H1 (cell line): ENCODE data around the gene LYRM4. TPM values are rescaled to one million over a fixed set of nuclear protein-coding genes. Genes with fewer than 3 reads are reported as not detected.

ENCODE experiments used
- CTCF ChIA-PET: fragments of 300-600 bp; sonication (Branson Sonifier 250); formaldehyde crosslinking; loops from one replicate; lab custom pipeline; 2021; ENCODE audit not compliant: partially characterized antibody; lab: Charles Lee
- POLR2A ChIA-PET: fragments of 300-600 bp; sonication (Branson Sonifier 250); formaldehyde crosslinking; loops from one replicate; lab custom pipeline; 2021; ENCODE audit warnings: inconsistent platforms; ENCODE audit not compliant: partially characterized antibody; lab: Charles Lee
- DNase-seq, 2 experiments: peaks; one replicate each; pipeline versions ENCODE4 v3.0.0 to v3.0.0-alpha.2; 2010 to 2022; ENCODE audit warnings: low spot score in 2 of 2, low read depth in 1 of 2, mixed read lengths in 1 of 2
- FAIRE-seq: peaks from 2 replicates; lab custom pipeline; 2011; peaks lifted over from hg19 to GRCh38; lab: Jason Lieb, UNC
- H2AFZ ChIP-seq: 2 replicates; pipeline ENCODE4 v1.8.1; 2012; ENCODE audit warnings: low read length, inconsistent platforms
- H2AK5ac ChIP-seq: 2 replicates; pipeline ENCODE4 v1.6.1; 2013; ENCODE audit warnings: low read depth, low read length
- H2BK120ac ChIP-seq: replicated peaks from 2 replicates; pipeline ENCODE3; 2013; ENCODE audit warnings: low read depth, low read length, inconsistent platforms
- H2BK12ac ChIP-seq: 2 replicates; pipeline ENCODE4 v1.6.1; 2013; ENCODE audit warnings: low read depth, low read length
- H2BK15ac ChIP-seq: 2 replicates; pipeline ENCODE4 v1.6.1; 2013; ENCODE audit warnings: low read length
- H2BK20ac ChIP-seq: 2 replicates; pipeline ENCODE4 v1.6.1; 2013; ENCODE audit warnings: low read length
- H2BK5ac ChIP-seq: 2 replicates; pipeline ENCODE4 v1.6.1; 2013; ENCODE audit warnings: low read depth, low read length
- H3K14ac ChIP-seq: 2 replicates; pipeline ENCODE4 v1.6.1; 2013; ENCODE audit warnings: inconsistent platforms; ENCODE audit not compliant: insufficient read length
- H3K18ac ChIP-seq: 2 replicates; pipeline ENCODE4 v1.6.1; 2013; ENCODE audit warnings: low read length; ENCODE audit errors: extremely low read depth
- H3K23ac ChIP-seq: 2 replicates; pipeline ENCODE4 v1.6.1; 2013; ENCODE audit warnings: inconsistent platforms; ENCODE audit not compliant: insufficient read length
- H3K23me2 ChIP-seq: 2 replicates; pipeline ENCODE4 v1.6.1; 2013; ENCODE audit warnings: low read depth, low read length
- H3K27ac ChIP-seq: 2 replicates; pipeline ENCODE4 v1.6.1; 2011; ENCODE audit warnings: low read depth, low read length, inconsistent platforms
- H3K27me3 ChIP-seq, 4 experiments: replicated peaks in 1 of 4; 1 replicate in 1 of 4; 2 replicates in 3 of 4; pipeline versions ENCODE4 v1.6.1 to v1.8.1; 2011 to 2013; ENCODE audit warnings: low read length in 3 of 4, mild to moderate bottlenecking in 3 of 4, inconsistent platforms in 2 of 4, mixed read lengths in 2 of 4, moderate library complexity in 1 of 4; ENCODE audit not compliant: control insufficient read depth in 3 of 4, insufficient read depth in 3 of 4; ENCODE audit errors: extremely low read depth in 1 of 4
- H3K36me3 ChIP-seq, 4 experiments: 2 replicates each; pipeline versions ENCODE4 v1.6.1 to v1.8.1; 2011 to 2013; ENCODE audit warnings: mild to moderate bottlenecking in 4 of 4, low read length in 3 of 4, moderate library complexity in 2 of 4, control low read depth in 1 of 4, inconsistent platforms in 1 of 4; ENCODE audit not compliant: insufficient read depth in 4 of 4, control insufficient read depth in 2 of 4
- H3K4ac ChIP-seq: replicated peaks from 2 replicates; pipeline ENCODE3; 2013; ENCODE audit warnings: low read length, low read depth, mixed read lengths, inconsistent platforms; ENCODE audit not compliant: insufficient read length
- H3K4me1 ChIP-seq, 4 experiments: replicated peaks in 1 of 4; 1 replicate in 1 of 4; 2 replicates in 3 of 4; pipeline versions ENCODE4 v1.6.1 to v1.8.1; 2011 to 2013; ENCODE audit warnings: low read length in 3 of 4, inconsistent platforms in 2 of 4, mixed read lengths in 1 of 4; ENCODE audit not compliant: insufficient read depth in 4 of 4, control insufficient read depth in 3 of 4
- H3K4me2 ChIP-seq, 2 experiments: 2 replicates each; pipeline versions ENCODE4 v1.6.1 to v1.8.1; 2011 to 2013; ENCODE audit warnings: low read depth in 2 of 2, low read length in 2 of 2, control low read depth in 1 of 2, inconsistent platforms in 1 of 2, mild to moderate bottlenecking in 1 of 2; ENCODE audit not compliant: insufficient read depth in 1 of 2
- H3K4me3 ChIP-seq, 4 experiments: fragments of 200-600, 300-600 bp in 1 of 4; sonication (generic), shearing (Covaris generic), sonication (Bioruptor Twin) in 1 of 4; 2 replicates each; pipeline versions ENCODE4 v1.5.1 to v1.8.1; 2011 to 2016; ENCODE audit warnings: low read length in 4 of 4, low read depth in 3 of 4, control low read depth in 2 of 4, inconsistent platforms in 2 of 4, mild to moderate bottlenecking in 2 of 4, mixed read lengths in 1 of 4, moderate library complexity in 1 of 4; ENCODE audit not compliant: insufficient read depth in 2 of 4; ENCODE audit errors: extremely low read depth in 1 of 4
- H3K56ac ChIP-seq: replicated peaks from 2 replicates; pipeline ENCODE3; 2013; ENCODE audit warnings: low read depth, mild to moderate bottlenecking, mixed read lengths, low read length, inconsistent platforms; ENCODE audit not compliant: insufficient read length
- H3K79me1 ChIP-seq: 2 replicates; pipeline ENCODE4 v1.6.1; 2013; ENCODE audit warnings: low read depth, low read length, control low read depth
- H3K79me2 ChIP-seq, 2 experiments: 2 replicates each; pipeline versions ENCODE4 v1.6.1 to v1.8.1; 2012 to 2013; ENCODE audit warnings: low read length in 2 of 2, mild to moderate bottlenecking in 2 of 2, inconsistent platforms in 1 of 2; ENCODE audit not compliant: insufficient read depth in 2 of 2, control insufficient read depth in 1 of 2
- H3K9ac ChIP-seq, 4 experiments: replicated peaks in 1 of 4; 1 replicate in 1 of 4; 2 replicates in 3 of 4; pipeline versions ENCODE4 v1.6.1 to v1.8.1; 2011 to 2013; ENCODE audit warnings: low read depth in 3 of 4, low read length in 3 of 4, control low read depth in 2 of 4, mild to moderate bottlenecking in 2 of 4, moderate library complexity in 2 of 4, inconsistent platforms in 1 of 4; ENCODE audit errors: extremely low read depth in 1 of 4
- H3K9me3 ChIP-seq, 2 experiments: 2 replicates each; pipeline versions ENCODE4 v1.6.1 to v1.8.1; 2012 to 2013; ENCODE audit warnings: mild to moderate bottlenecking in 2 of 2, moderate library complexity in 2 of 2, control low read depth in 1 of 2, inconsistent platforms in 1 of 2, low read depth in 1 of 2, low read length in 1 of 2, mixed read lengths in 1 of 2; ENCODE audit not compliant: insufficient read depth in 2 of 2
- H4K20me1 ChIP-seq, 2 experiments: replicated peaks in 1 of 2; 2 replicates each; pipeline versions ENCODE3 to v1.8.1; 2011 to 2013; ENCODE audit warnings: inconsistent platforms in 2 of 2, low read length in 2 of 2, mild to moderate bottlenecking in 1 of 2; ENCODE audit not compliant: insufficient read depth in 2 of 2, control insufficient read depth in 1 of 2
- H4K5ac ChIP-seq: 2 replicates; pipeline ENCODE4 v1.6.1; 2013; ENCODE audit warnings: low read length, low read depth, mixed read lengths, inconsistent platforms; ENCODE audit not compliant: insufficient read length
- H4K8ac ChIP-seq: 2 replicates; pipeline ENCODE4 v1.8.0; 2013; ENCODE audit warnings: mild to moderate bottlenecking, moderate library complexity, low read length, inconsistent platforms; ENCODE audit not compliant: insufficient read depth; ENCODE audit errors: extremely low read depth
- H4K91ac ChIP-seq: replicated peaks from 2 replicates; pipeline ENCODE3; 2013; ENCODE audit warnings: low read length, mixed read lengths, inconsistent platforms; ENCODE audit not compliant: insufficient read length
- SUZ12 ChIP-seq: fragments of 200-600 bp; sonication (generic); IDR thresholded peaks from 2 replicates; pipeline ENCODE4 v1.6.1; 2012; ENCODE audit warnings: mild to moderate bottlenecking, inconsistent platforms, low read length, moderate library complexity, mixed read lengths
- TEAD4 ChIP-seq: IDR thresholded peaks from 2 replicates; pipeline ENCODE4 v1.6.1; 2012; ENCODE audit warnings: low read depth, low read length, inconsistent platforms, mixed read lengths
- WGBS, 2 experiments: shearing (Covaris generic) in 1 of 2; methylation state at CpG; one replicate each; pipeline versions ENCODE4 v1.1.6 to v1.1.7; 2013 to 2015; ENCODE audit warnings: low lambda C conversion rate in 2 of 2, mixed read lengths in 2 of 2, inconsistent platforms in 1 of 2, low coverage in 1 of 2, missing lambda C conversion rate in 1 of 2; ENCODE audit not compliant: insufficient replicate concordance in 2 of 2, insufficient coverage in 1 of 2, insufficient read length in 1 of 2; ENCODE audit errors: extremely low coverage in 1 of 2, missing lambda C conversion rate in 1 of 2; 5-methylcytosine and 5-hydroxymethylcytosine counted together
- polyA plus RNA-seq, 7 experiments: library from polyadenylated mRNA; depleted of rRNA in 3 of 7; stranded (reverse) in 5 of 7; unstranded in 2 of 7; fragments of >200 nt in 5 of 7; fragments of 200-250 nt in 2 of 7; gene quantifications; 1 replicate in 5 of 7; 2 replicates in 1 of 7; 4 replicates in 1 of 7; pipeline versions ENCODE4 v1.2.1 to v1.2.3, GENCODE V29; 2011 to 2013; ENCODE audit warnings: missing spikeins in 2 of 7, mixed read lengths in 2 of 7
- total RNA-seq: library from RNA; stranded (reverse); fragmentation: NEBNext Ultra II Directional; extraction: Animal tissue kit (Norgen Biotek cat#: 25700); gene quantifications from 2 replicates; pipeline ENCODE4 v1.2.1, GENCODE V29; 2021

LYRM4 gene
- total and polyA plus RNA-seq, 2 of the 8 experiments (the other 6 are each of a cell fraction or from before 2014, with no cell fraction given) = 56.6 to 62.8 TPM

DNA sequence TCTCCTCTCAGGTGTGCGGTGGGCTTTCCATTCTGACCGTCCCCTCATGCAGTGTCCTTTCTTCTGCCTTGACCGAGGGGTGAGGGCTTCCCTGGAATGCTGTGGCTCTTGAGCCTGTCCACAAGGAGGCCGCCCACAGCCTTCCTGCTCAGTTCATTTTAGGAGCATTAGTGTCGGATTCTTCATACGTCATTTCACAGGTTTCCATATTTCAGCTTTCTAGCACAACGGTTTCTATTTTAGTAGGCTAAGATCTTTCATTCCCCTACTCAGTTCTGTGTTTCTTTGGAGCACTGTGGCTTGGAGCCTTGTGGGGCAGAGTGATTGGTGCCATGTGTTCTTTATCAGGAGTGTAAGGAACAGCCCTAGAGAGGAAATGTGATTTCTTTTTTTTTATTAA lies 170.1 kb downstream of the LYRM4 start:
- no peak overlapping the region for H2BK20ac ChIP-seq
- H3K14ac ChIP-seq = no peak overlapping the region
- H4K91ac ChIP-seq = no peak overlapping the region
- no peak overlapping the region for H3K27ac ChIP-seq
- H4K5ac ChIP-seq = no peak overlapping the region
- no peak for DNase-seq
- no peaks in the 10 kb centered on the region for H3K79me1 ChIP-seq
- H2AK5ac ChIP-seq = no peak overlapping the region
- peaks cover 1 to 3% of the 10 kb centered on the region in 2 experiments for H4K20me1 ChIP-seq
- peaks cover 20 to 25% (median 23%) of the 10 kb centered on the region in 4 experiments for H3K27me3 ChIP-seq
- no peak overlapping the region for H3K4ac ChIP-seq
- H3K18ac ChIP-seq = no peak overlapping the region
- no peak overlapping the region for H2BK15ac ChIP-seq
- ChIA-PET CTCF (interaction anchor here (0.8 to 2.5 kb wide), 3 partner anchors 11 to 45 kb away, joined by 3 to 12 read pairs (median 4); no protein-coding TSS in a partner anchor), POLR2A (no interaction called here)
- no peak overlapping the region for H2BK5ac ChIP-seq
- H3K56ac ChIP-seq = no peak overlapping the region
- H3K4me2 ChIP-seq = no peak overlapping the region
- no peak overlapping the region for H3K23ac ChIP-seq
- no peak overlapping the region for H3K4me3 ChIP-seq
- no peak overlapping the region for H2AFZ ChIP-seq
- no peak overlapping the region for H3K9ac ChIP-seq
- H4K8ac ChIP-seq = no peak overlapping the region
- TF ChIP-seq SUZ12 (no peak), TEAD4 (peak; percentile 43; the same call in 1 of the 2 replicates)
- no peaks in the 10 kb centered on the region for H3K79me2 ChIP-seq
- FAIRE-seq = no peak
- no peaks in the 10 kb centered on the region; a peak in 1 of 4 replicates for H3K9me3 ChIP-seq
- H3K36me3 ChIP-seq = no peaks in the 10 kb centered on the region
- peaks cover 7% of the 10 kb centered on the region; the same call in 1 of the 2 replicates for H3K23me2 ChIP-seq
- WGBS, 2 experiments = 90% methylated on average over 7 of the region's 7 CpGs; no CpG with 5 or more reads in 1 of the 2 experiments
- no peak overlapping the region for H2BK120ac ChIP-seq
- H3K4me1 ChIP-seq = peaks cover 0 to 11% (median 7%) of the 10 kb centered on the region in 4 experiments; a peak in 3 of 7 replicates
- no peak overlapping the region for H2BK12ac ChIP-seq
